SW480 (cell line): ENCODE data around the gene TUT1.
"Not testable (repeated sequence)": the region's sequence is repeated elsewhere in the genome, so short reads cannot be mapped to it uniquely, and the experiment has no call there.

Source experiments
- DNase-seq: peaks from one replicate; pipeline ENCODE4 v3.0.0-alpha.2; 2016; ENCODE audit warnings: low spot score

The TUT1 gene

DNA sequence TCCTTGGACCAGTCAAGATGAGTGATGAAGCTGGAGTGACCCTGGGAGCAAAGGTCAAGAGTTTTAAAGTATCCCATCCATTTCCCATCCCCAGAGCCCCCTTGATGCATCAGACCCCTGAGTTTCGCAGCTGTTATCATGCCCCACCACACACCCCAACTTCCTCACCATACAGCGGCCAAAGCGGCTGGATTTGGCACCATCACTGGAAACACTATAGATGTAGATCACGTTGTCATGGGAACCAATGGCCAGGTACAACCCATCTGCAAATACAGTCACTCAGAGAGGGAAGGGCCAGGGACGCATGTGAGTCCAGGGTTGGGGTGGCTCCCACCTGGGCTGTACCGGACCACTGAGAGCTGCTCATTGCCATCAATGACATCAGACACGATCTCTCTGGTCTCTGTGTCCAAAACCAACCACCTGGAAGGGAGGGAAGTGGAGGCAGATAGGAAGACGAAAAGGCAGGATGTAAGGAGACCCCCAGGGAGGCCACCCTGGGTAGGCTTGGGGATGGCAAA is 12.5 kb upstream of the TUT1 start:
- DNase-seq: no peak

DNA sequence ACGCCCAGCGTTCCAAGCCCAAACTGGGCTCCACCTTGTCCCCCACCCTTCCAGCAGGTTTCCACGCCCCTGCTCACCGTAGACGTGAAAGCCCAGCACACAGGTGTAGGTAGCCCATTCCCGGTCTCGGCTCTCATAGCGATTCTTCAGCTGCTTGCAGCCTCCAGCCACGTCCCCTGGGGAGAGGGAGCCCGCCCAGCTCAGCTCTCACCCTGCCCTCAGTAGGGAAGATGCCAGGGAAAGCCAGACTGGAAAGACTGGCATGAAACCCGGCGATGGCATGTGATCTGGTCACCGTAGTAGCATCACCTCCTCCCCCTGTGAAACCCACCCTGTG is 11.7 kb upstream of the TUT1 start:
- DNase-seq: no peak

DNA sequence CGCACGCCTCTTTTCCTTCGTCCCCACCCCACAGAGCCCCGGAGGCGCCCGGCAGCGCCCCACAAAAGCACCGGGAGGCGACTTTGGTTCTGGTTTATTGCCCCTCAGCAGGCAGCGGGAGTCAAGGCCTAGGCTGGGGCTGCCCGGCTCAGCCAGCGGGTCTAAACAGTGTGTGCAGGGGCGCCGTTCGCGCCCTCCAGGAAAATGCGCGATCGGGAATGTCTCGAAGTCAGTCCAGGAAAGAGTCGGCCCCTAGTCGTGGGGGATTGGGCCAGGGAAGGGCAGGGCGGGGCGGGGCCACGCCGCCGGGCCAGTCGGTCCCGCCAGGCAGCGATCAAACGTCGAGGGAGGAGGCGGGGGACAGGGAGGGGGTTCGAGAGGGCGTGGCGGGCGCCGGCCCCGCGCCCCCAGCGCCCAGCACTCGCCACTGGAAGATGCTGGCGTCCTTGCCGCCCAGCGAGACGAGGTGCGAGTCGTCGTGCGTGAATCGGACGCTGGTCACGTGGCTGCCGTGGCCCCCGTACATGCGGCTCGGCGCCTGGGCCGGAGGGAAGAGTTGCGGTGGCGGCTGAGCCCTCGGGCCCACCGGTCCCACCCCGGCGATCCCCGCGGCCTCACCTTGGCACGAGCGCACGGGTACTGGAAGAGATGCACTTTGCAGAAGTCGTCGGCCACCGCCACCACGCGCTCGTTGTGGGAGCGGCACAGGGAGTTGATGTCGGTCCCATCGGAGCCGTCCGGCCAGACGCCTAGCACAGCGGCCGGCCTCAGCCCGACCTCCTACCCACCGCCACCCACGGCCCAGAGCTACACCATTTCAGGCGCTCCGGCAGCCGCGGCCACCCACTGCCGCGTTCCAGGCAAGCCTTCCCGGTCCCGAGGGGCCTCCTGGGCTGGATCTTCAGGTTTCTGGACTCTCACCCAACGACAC is 11.1 kb upstream of the TUT1 start:
- DNase-seq: no peak

DNA sequence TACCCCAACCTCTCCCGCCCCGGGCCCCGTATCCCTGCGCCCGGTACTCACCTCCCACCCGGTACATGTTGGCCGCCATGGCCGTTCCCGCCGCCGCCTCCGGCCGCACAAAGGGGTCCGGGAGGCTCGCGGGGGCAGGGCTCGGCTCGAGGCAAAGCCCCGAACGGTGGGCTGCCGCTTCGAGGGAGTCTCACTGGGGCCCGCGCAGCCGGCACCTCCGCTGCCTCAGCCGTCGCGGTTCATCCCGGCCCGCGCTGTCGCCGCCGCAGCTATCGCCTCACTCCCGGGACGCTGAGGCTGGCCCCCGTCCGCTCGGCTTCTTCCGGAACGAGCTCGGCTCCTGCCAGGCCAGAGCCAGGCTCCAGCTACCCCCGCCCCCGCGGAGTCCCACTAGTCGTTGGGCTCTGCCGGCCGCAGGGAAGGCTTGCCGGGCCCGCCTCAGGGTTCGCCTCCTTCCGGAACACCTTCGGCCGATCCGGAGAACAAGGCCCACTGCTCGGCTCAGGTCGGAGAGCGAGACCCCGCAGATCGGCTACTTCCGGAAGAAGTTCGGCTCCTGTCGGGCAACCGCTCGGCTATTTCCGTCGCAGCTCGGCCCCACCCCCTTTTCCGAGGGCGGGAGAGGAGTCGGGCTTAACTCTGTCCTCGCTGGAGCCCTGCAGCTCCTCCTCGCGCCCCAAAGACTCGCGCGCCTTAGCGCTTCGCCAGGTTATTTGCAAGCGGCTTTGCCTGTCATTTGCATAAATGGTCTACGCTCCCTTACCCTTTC is 10.2 kb upstream of the TUT1 start, which contains the start of gene MTA2:
MTA2 (minus strand) TSS at position 494 of the 769 bp plus-strand sequence; CDS start at position 79, 415 bp downstream.
- peak; percentile 99 for DNase-seq

DNA sequence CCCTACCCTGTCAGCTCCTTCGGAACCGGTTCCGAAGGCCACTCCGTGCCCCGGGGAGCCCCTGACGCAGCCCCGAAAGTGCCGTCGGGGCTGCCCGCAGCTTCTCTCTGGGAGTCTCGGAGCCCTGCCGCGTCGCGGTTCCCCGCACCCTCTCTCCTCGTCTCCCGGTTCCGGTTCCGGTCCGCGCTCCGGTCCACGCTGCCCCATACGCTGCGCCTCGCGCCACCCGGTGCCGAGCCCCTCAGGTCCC is 9.7 kb upstream of the TUT1 start:
- peak; percentile 33 for DNase-seq

DNA sequence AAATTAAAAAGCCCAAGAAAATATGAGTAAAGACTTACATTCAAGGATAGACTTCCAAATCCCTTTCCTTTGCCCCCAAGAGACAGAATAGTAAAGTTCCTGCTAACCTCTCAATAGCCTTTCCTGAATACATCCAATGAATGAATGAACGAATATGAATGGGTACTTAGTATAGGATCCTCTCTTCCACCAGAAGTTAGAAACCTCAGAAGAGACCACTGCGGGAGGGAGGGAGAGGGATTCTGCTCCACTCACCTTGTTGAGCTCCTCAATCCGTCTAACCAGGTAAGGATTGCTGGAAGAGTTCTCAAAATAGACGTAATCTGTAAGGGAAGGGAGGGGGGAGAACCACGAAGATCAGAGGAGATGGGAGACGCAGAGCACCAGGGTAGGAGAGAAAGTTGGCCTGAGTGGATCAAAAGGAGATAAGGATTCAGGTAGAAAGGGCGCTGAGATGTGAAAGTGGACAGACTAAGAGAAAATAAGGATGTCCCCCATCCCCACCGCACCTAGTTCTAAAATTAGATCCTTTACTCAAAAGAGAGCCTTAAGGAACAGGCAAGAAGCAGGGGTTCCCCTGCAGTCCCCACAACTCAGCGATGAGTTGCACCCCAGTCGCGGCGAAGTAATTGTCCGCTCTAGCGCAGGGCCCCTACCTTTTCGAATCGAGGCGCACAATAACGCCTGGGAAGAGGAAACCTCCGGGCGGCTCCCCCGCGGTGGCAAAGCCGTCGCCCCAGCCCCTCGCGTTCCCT is 9.2 kb upstream of the TUT1 start:
- no peak for DNase-seq

DNA sequence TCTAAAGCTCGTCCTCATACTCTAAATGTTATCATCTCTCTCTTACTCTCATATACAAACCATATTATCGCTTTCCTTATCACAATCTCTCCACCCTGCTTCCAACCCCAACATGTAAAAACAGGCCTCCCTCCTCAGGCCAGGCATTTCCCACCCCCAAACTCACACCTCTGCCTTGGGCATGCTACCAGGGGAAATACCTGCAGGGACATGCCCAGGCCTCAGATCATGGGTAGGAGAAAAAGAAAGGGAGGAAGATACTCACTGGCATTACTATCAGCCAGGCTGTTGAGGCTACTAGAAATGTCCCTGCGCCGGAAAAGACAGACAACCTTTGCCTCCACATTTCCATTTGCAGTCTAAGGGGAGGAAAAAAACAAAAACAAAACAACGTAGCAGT is 8.6 kb upstream of the TUT1 start:
- DNase-seq: no peak

DNA sequence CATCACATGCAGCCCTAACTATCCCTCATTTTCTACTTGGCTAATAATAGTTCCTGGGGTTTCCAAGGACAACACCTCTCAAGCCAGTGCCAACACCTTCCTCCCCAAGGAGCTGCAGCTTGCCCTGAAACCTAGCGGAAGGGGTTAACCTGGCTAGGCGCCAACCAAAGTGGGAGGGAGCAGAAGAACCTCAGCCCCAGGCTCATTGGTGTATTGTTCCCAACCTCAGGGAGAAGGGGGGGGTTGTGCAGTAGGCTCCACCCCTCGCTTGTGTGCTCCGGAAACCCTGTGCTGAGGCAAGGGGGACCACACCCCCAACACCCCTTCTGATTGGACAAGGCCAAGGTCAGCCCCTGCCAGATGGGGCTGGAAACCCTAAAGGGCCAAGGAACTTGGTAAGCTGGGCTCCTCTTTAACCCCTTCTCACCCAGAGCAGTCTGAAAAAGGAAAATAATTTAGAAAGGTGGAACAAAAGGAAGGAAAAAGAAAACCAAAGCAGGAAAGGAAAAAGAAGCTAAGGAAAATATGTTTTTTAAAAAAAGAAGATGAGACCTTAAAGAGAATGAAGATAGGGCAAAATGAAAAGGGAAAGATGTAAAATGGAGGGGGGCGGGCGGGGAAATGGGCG is 7.9 kb upstream of the TUT1 start:
- DNase-seq: peak; percentile 96

DNA sequence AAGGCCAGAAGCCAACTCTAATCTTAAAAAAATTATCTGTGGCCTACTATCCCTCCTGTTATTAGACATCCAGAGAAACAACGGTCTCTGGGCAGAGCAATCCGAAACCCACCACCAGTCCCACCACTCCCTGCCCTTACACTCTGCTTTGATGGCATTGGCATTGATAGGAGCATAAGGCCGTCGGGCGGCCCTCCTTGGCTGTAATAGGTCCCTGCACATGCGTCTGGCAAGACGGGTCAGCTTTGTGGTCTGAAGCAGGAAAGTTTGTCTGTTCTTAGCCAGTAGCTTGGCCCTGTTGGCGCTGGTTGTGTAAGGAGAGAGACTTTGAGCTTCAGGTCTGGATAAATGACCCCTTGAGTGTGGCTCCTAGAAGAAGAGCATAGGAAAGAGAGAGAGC is 3.8 kb upstream of the TUT1 start:
- DNase-seq: no peak

DNA sequence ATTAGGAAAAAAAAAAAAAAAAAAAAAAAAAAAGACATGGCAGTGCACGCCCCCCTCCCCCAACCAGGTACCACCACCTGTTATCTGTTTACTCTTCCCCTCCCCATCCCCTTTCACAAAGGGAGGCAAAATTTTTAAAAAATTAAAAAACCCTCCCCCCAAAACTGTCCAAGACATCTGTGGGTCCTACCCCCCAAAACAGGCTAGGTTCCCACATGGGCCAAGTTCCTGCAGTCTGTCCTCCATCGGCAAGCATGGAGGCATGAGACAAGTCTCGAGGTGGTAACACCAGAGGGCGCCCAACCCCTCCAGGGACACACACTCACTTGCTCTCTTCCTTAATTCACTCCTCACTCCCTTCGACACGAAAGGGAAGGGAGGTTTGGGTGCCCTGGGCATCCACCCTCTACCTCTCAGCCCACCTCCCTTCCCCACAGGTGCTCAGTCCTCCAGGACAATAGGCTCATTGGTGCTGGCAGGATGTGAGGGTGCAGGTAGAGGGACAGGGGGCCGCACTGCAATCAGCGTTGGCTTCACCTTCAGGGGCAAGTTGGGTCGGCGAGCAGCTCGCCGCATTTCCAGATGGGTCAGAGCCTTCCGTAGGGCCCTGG is 2.2 kb upstream of the TUT1 start:
- peak; percentile 72 for DNase-seq

DNA sequence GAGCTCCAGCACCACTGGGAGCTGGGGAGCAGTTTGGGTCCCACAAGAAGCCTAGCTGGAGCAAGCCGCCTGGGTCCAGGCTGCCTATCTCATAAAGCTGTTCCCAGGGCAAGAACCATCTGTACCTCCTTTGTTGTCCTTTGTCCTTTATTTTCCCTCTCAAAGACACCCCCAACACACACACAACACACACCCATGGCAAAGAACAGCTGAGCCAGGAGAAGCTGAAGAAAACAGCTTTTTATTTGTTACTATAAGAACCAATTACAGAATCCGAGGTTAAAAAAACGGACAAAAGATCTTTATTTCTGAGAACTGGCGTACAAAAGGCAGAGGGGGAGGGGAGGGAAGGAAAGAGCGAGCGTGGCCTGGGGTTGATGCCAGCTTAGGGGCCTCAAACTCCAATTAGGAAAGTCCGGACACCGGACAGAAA is 1.7 kb upstream of the TUT1 start:
- no peak for DNase-seq

DNA sequence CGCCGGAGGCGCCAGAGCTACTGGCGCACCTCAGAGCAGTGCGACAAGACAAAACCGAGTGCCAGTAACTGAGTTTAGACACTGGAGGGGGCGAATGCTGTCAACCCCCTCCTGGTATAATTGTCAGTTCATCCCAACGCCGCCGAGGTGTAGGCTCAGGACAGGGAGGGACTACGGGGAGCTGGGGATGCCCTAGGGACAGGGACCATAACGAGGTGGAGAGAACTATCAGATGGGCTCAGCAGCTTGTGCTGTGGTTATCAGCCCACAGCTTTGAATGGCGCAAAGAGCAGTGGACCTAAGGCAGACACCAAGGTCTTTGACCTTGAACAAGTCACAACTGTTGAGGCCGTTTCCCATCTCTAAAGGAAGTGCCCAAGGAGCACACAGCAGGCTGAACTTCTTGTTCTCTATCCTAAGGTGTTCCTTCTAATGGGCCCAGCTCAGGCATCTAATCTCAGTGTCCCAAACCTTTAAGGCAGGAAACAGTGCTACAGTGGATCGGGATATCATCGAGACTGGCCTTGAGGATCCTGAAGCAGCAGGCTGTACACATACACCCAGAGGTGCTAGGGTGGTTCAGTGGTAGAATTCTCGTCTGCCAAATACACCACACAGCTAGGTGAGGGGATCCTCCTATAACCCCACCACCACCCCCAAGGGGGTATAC is 958 bp upstream of the TUT1 start:
- DNase-seq: no peak

DNA sequence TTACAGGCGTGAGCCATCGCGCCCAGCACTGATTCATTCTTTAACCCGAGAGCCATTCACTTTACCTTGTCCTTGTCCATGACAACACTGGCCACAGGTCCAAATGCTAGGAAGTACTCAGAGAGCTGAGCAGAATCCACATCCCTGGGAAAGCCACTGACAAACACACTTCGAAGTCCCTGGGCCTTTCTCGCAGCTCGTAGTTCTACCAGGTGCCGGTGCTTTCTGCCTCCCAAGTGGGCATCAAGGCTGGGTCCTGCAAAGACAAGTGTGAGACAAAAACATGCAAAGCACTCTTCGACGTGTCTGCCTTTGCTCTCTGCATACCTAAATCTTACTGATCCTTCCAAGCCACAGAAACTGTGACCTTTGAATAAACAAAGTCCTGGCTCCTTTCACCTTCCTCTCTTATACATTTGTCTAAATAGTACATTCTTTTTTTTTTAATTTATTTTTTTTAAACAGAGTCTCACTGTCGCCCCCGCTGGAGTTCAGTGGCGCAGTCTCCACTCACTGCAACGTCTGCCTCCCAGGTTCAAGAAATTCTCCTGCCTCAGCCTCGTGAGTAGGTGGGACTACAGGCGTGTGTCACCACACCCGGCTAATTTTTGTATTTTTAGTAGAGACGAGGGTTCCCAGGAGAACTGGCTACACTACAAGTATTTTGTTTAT is 2.2 kb downstream of the TUT1 start:
- no peak for DNase-seq

DNA sequence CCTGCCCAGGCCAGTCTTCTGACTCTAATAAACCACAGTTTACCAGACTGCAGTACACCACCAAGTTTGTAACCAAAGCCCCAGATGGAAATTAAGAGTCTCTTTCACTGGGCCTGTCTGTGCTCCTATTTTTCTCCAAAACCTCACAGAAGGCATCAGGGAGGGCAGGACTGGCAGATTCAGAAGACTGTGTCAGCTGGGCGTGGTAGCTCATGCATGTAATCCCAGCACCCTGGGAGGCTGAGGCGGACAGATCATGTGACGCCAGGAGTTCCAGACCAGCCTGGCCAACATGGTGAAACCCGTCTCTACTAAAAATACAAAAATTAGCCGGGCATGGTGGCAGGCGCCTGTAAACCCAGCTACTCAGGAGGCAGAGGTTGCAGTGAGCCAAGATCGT is 6.0 kb downstream of the TUT1 start:
- not testable (repeated sequence) for DNase-seq

DNA sequence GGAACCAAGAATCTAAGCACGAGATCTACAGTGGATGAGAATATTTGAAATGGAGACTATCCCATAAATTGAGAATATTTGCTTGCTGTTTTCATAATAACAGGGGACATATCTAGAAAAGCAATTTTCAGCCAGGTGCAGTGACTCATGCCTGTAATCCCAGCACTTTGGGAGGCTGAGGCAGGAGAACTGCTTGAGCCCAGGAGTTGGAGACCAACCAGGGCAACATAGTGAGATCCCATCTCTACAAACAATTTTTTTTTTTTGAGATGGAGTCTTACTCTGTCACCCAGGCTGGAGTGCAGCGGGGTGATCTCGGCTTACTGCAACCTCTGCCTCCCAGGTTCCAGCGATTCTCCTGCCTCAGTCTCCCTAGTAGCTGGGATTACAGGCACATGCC is 9.6 kb downstream of the TUT1 start:
- DNase-seq: not testable (repeated sequence)

DNA sequence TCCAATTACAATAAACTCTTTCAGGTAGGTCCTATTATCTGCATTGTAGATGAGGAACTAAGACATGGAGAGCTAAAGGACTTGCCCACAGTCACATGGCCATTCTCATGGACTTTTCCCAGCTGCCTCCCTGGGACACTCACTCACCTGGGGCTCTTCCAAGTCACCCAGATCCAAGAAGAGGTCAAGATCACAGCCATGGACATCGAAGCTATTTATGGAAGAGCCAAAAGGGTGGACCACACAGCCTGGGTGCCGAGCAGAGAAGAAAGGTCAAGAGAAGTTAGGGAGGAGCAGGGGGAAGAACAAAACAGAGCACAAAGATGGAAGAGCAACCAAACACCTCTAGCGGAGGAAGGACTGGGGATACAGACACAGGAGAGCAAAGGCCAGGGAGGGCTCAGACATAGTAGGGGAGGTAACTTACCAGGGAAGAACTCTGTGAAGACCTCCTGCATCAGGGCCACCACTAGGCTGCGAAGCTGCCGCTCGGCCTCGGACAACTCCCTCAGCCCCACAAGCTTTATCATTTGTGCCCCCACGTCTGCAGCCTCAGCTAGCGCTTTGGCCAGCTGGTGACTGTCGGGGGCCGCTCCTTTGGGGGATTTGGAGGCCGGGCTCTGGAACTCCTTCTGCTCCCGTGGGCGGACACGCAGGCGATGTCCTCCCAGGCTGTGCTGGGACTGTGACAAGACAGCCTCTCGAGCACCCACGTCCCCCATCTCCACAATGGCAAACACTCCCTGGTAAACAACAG is 10.2 kb downstream of the TUT1 start:
- no peak for DNase-seq

DNA sequence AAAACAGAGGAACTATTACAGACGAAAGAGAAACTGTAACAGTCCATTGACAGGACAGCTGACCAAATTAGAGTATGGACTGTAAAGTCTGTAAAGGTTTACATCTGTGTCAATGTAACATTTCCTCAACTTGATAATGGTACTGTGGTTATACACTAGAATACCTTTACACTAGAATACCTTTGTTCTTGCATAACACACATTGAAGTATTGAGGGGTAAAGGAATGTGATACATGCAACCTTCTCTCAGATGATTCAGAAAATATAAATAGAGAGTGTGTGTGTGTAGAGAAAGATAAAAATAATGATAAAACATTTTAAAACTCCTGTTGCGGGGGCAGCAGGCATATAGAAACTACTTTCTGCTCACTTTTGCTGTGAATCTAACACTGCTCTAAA is 12.1 kb downstream of the TUT1 start:
- no peak for DNase-seq

DNA sequence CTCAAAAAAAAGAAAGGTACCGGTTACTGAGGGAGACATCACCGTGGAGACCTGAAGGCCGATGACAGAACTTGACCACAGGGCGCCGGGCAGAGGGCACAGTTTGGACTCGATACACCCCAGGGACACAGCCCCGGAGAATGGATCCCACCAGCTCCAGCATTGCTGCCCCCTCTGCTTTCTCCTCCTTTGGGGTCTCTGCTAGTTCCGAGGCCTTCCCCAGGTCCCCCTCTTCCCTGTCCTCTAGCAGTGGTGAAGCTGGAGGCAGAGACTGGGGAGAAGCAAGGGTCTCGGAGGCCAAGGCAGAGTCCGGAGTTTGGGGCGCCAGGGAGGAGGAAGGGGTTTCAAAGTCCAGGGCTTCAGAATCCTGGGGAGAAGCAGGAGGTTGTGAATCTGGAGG is 12.8 kb downstream of the TUT1 start:
- DNase-seq: no peak

DNA sequence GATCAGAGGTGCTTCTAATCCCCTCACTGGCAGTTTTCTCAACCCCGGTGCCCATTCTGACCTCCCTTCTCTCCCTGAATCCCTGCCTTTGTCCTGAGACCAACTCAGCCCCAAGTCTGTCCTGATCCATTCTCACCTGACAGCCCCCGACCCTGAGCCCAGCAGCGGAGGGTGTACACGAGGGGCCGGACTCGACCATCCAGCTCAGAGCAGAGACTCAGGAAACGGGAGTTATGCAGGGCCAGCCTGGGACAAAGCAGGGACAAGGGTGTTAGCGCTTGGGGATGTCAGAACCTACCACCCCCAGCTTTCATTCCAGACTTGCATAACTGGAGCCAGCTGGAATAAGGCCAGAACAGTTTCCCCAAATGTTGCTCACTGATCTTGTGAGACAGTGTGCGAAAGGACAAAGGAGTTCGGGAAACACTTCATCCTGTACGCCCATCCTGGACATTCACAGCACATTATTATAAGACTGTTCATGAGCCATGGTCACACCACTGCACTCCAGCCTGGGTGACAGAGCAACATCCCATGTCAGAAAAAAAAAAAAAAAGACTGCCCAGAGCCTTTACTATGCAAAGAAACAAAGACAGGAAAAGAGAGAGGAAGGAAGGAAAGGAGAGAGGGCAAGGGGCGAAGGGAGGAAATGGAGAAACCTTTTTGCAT is 14.1 kb downstream of the TUT1 start:
- DNase-seq: no peak
